ENCODE results near the gene MIOX. TPM values are rescaled to one million over a fixed set of nuclear protein-coding genes. Genes with fewer than 3 reads are reported as not detected.

The MIOX gene
- total RNA-seq, 1 donor from 2014 or later = 0.21 TPM

DNA sequence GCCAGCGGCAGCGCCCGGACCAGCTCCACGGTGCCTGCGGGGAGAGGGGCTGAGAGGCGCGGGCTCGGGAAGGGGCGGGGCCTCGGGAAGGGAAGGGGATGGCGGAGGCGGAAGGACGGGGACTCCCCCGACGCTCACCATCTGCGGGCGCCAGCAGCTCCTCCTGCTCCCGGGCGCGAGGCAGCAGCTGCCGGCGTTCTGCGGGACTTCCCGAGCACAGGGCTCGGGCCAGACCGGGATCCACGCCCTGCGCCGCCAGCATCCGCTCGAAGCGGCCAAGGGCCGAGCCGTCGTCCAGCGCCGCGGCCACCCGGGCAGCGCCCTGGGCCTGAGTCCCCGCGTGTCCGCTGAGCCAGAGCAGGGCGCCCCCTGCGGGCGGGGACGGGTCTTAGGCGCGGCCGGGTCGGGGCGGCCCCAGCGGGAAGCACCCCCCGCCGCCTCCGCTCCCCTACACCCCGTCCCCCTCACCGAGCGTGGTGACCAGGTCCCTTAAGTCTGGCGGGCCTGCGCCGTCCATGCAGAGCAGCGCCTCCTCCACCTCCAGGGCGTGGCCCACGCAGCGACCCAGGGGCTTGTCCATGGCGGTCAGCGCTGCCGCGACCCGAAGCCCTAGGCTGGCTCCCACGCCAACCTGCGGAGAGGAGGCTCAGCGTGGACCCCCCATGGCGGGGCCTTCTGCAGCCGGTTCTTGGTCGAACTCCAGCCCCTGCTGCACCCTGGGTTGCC is 39.6 kb downstream of the MIOX start:
- DNase-seq = peak; percentile 96
- H3K4me3 Mint-ChIP-seq = peak overlapping the region; percentile 90
- H3K36me3 Mint-ChIP-seq (ENCODE audit: low read depth) = peaks cover 35% of the 10 kb centered on the region
- peak overlapping the region; percentile 87 for H3K27ac Mint-ChIP-seq
- H3K27me3 Mint-ChIP-seq = no peaks in the 10 kb centered on the region
- H3K4me1 Mint-ChIP-seq = peaks cover 32% of the 10 kb centered on the region
- intact Hi-C loops (cut with micrococcal nuclease) = loop anchor here (1.0 to 5.0 kb wide), 4 partner anchors 37 to 564 kb away; partner anchors contain the start of genes HDAC10 and PIM3
- no peaks in the 10 kb centered on the region for H3K9me3 Mint-ChIP-seq

DNA sequence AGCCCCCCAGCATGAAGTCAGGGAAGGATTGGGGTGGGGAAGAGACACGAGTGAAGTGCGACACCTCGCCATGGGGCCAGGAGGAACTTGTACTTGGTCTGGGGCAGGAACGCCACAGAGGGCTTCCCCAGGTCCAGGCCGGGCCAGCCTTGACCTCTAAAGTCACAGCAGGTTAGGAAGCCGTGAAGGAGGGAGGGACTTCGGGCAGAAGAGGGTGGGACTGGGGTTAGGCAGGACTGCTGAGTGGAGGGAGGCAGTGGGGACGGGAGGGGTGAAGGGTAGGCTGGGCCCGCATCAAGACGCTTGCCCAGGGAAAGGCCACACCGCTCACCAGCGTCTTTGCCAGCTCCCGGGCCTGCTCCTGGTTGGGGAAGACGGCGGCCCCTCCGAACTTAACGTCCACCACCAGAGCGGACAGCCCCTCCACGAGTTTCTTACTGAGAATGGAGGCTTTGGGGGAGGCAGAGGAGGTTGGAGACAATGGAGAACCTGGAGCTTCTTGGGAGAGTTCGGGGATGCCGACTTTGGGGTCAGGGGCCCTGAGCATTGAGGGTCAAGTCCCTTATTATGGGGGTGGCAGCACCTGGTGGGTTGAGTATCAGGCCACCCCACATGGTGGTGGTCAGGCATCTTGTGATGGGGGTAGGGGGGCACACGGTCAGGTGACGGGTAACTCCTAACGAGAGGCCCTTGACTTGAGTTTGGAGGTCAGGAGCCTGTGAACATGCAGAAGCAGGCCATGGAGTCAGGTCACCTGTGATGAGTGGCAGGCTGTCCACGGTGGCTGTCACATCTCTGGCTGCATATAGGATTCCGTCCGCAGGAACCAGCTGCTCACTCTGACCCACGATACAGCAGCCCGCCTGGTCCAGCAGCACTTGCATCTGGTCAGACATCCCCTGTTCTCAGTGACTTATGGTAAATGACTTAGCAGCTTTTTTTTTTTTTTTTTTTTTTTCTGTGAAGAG is 40.5 kb downstream of the MIOX start:
- Mint-ChIP-seq H3K27ac (peak overlapping the region; percentile 87), H3K9me3 (no peaks in the 10 kb centered on the region), H3K27me3 (no peaks in the 10 kb centered on the region), H3K36me3 (ENCODE audit: low read depth) (peaks cover 35% of the 10 kb centered on the region), H3K4me1 (peaks cover 32% of the 10 kb centered on the region), H3K4me3 (peak overlapping the region; percentile 90)
- DNase-seq = peak; percentile 82
- intact Hi-C loops (cut with micrococcal nuclease) = loop anchor here (1.0 to 5.0 kb wide), 4 partner anchors 36 to 565 kb away; partner anchors contain the start of genes HDAC10 and PIM3

DNA sequence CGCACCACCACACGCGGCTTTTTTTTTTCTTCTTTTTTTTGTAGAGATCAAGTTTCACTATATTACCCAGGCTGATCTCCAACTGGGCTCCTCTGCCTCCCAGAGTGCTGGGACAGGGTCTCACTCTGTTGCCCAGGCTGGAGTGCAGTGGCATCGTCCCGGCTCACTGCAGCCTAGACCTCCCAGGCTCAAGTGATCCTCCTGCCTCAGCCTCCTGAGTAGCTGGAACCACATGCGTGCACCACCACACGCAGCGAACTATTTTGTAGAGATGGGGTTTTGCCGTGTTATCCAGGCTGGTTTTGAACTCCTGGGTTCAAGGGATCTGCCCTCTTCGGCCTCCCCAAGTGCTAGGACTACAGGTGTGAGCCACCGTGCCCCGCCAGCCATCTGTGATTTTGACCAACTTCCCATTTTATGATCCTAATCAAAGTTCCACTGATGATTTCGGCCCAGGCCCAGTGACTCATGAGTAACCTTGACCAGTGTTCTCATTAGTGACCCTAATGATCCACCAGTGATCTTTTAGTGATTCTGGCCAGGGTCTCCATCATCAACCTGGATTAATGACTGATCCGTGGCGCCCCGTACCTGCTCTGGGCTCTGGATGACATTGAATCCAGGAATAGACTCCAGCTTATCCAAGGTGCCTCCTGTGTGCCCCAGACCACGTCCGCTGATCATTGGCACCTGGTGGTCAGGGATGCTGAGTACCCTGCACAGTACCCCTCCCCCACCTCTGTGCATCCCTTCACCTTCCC is 41.4 kb downstream of the MIOX start:
- Mint-ChIP-seq H3K9me3 (no peaks in the 10 kb centered on the region), H3K4me3 (peak overlapping the region; percentile 90), H3K36me3 (ENCODE audit: low read depth) (peaks cover 32% of the 10 kb centered on the region), H3K27ac (peak overlapping the region; percentile 87), H3K27me3 (no peaks in the 10 kb centered on the region), H3K4me1 (peaks cover 39% of the 10 kb centered on the region)
- DNase-seq = peak; percentile 68
- intact Hi-C loops (cut with micrococcal nuclease) = loop anchor here (2.0 to 5.0 kb wide), 3 partner anchors 56 to 566 kb away; partner anchors contain the start of genes HDAC10 and PIM3

DNA sequence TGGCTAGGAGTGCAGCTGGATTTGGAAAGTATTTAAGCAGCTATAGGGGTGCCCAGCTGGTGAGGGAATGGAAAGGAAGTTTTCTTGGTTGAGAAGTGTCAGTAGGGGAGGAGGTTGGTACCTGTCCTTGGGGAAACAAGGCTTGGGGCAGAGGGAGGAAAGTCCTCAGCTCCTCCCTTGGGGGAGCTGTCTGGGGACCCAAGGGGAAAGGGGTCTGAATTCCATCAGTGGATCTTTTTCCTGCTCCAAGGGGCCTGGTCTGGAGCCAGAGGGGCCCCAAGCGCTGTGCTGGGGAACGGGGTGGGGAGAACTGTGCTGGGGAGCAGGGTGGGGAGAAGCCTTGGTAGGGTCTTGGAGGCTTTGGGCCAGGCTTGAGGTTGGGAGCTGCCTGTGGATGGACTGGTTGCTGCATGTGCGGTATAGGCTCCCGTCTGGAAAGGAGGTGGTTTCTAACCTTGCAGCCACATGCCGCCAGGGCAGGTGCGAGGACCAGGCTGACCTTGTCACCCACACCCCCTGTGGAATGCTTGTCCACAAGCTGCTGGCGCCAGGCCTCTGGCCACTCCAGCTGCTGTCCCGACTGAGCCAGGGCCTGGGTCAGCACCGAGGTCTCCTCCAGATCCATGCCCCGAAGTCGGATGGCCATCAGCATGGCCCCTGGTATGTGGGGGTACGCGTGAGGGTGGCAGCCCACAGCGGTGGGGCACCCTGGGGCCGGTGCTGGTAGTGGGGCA is 42.2 kb downstream of the MIOX start:
- Mint-ChIP-seq H3K36me3 (ENCODE audit: low read depth) (peaks cover 27% of the 10 kb centered on the region), H3K4me3 (peak overlapping the region; percentile 90), H3K27ac (peak overlapping the region; percentile 87), H3K27me3 (no peaks in the 10 kb centered on the region), H3K9me3 (no peaks in the 10 kb centered on the region), H3K4me1 (peaks cover 43% of the 10 kb centered on the region)
- intact Hi-C loops (cut with micrococcal nuclease) = loop anchor here (5.0 kb wide), 2 partner anchors 57 to 567 kb away; partner anchors contain the start of gene PIM3
- peak; percentile 70 for DNase-seq

DNA sequence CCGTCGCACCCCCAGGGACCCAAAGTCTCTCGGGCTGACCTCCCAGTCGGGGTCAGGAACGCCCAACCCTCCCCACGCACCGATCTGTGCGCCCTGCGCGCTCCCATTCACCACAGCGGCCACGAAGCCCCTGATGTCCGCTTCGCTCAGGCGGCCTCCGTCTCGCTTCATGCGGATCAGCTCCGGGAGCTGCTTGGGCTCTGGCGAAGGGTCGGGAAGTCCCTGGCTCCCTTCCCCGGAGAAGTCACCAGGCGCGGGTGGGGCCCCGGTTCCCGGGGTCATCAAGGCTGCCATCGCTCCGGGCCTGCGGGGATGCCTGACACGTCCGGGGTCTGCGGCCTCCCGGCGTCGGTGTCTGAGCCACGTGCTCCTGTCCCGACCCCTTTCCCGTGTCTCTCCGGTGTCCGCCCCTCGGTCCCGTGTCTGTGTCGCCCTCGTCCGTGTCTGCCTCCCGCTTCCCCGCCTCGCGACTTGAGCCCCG is 42.8 kb downstream of the MIOX start:
- Mint-ChIP-seq H3K27me3 (no peaks in the 10 kb centered on the region), H3K27ac (peak overlapping the region; percentile 60), H3K36me3 (ENCODE audit: low read depth) (peaks cover 25% of the 10 kb centered on the region), H3K4me3 (peak overlapping the region; percentile 90), H3K9me3 (no peaks in the 10 kb centered on the region), H3K4me1 (peaks cover 47% of the 10 kb centered on the region)
- DNase-seq = no peak
- intact Hi-C loops (cut with micrococcal nuclease) = loop anchor here (5.0 kb wide), 2 partner anchors 57 to 567 kb away; partner anchors contain the start of gene PIM3

DNA sequence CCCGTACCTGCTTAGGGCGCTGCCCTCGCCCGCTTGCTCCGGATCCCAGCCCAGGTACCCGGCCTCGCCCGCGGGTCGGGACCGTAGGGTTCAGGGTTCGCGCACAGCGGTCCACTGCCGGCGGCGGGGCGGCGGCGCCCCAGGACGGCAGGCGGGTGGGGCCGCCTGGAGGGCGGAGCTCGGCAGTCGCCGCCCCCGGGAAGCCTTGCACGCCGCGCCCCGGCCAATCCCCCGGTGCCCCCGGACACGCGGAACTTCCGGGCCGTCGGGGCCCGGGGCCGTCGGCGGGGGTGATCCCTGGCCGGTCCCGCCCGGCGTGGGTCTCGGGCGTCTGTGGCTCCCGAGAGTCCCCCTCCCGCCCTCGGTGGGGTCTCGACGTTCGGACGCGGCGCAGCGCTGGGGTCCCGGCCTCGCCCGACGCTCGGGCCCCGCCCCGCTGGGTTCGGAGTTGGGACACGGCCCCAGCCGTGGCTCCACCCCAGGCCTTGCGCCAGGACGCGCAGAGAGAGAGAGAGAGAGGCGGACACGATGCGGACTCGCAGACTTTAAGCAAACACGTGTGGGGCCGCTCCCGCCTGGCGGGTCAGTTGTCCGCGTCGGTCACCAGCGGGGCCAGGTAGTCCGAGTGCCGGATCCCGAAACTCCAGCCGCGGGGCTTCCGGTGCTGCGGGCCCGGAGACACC is 43.4 kb downstream of the MIOX start, which contains the start of gene TYMP:
Gene TYMP (minus strand): TSS at position 116 of the 683 bp plus-strand sequence. CDS start 303 bp downstream, outside the sequence.
- peak within 1 kb of the TSS; percentile 96 for H3K4me3 Mint-ChIP-seq
- H3K9me3 Mint-ChIP-seq = no peaks in the 10 kb centered on the region
- DNase-seq = peak; percentile 96
- H3K36me3 Mint-ChIP-seq (ENCODE audit: low read depth) = peaks cover 19% of the 10 kb centered on the region
- peaks cover 45% of the 10 kb centered on the region for H3K4me1 Mint-ChIP-seq
- H3K27me3 Mint-ChIP-seq = no peaks in the 10 kb centered on the region
- intact Hi-C loops (cut with micrococcal nuclease) = loop anchor here (2.0 to 5.0 kb wide), 5 partner anchors 15 to 568 kb away; partner anchors contain the start of genes CHKB, KLHDC7B, PIM3 and SYCE3
- peak within 1 kb of the TSS; percentile 100 for H3K27ac Mint-ChIP-seq

DNA sequence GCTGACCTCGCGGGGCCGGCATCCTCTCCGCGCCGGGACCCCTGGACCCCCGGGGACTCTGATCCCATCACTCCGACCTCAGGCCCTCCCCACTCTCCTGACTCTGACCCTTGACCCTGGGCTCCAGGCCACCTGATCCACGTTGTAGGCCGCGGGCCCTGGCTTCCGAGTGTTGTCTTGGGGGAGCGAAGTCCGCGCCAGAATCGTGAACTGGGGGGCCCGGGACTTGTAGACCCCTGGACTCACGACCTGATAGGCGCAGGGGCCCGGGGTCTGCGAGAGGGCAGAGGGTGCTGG is 43.9 kb downstream of the MIOX start:
- Mint-ChIP-seq H3K36me3 (ENCODE audit: low read depth) (peaks cover 19% of the 10 kb centered on the region), H3K27me3 (no peaks in the 10 kb centered on the region), H3K4me1 (peaks cover 47% of the 10 kb centered on the region), H3K9me3 (no peaks in the 10 kb centered on the region), H3K4me3 (peak overlapping the region; percentile 96), H3K27ac (peak overlapping the region; percentile 100)
- intact Hi-C loops (cut with micrococcal nuclease) = loop anchor here (2.0 kb wide), 3 partner anchors 14 to 52 kb away; partner anchors contain the start of genes CHKB, KLHDC7B and SYCE3
- DNase-seq = no peak

DNA sequence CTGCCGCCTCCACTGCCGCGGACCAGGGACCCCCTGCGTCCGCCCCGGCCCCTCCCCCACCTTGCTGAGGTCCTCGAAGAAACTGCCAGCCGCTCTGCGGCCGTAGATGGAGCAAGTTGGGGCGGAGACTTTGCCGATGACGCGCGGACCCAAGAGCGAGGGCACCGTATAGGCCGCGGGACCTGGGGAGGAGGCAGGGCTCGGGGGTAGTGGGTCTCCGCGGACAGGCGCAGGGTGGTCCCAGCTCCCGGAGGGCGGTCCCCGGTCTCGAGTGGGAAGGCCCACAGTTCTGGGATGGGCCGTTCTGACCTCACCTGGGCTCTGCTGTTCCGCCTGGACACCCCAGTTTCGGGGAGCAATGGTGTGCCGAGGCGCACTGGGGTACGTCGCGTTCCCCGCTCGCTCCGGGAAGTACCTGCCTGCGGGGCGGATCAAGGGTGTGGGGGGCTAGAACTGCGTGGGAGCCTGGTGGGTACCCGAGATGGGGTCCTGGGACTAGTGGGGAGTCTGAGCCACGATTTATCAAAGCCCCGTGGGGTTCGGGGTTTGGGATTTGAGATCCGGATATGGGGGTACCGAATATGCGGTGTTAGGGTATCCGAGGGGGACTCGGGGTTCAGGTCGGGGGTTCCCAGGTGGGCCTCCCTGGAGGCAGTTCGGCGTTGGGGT is 44.4 kb downstream of the MIOX start:
- intact Hi-C loops (cut with micrococcal nuclease) = loop anchor here (1.0 to 2.0 kb wide), 6 partner anchors 8 to 90 kb away; partner anchors contain the start of genes CHKB, KLHDC7B, NCAPH2 and SYCE3
- H3K4me1 Mint-ChIP-seq = peaks cover 47% of the 10 kb centered on the region

DNA sequence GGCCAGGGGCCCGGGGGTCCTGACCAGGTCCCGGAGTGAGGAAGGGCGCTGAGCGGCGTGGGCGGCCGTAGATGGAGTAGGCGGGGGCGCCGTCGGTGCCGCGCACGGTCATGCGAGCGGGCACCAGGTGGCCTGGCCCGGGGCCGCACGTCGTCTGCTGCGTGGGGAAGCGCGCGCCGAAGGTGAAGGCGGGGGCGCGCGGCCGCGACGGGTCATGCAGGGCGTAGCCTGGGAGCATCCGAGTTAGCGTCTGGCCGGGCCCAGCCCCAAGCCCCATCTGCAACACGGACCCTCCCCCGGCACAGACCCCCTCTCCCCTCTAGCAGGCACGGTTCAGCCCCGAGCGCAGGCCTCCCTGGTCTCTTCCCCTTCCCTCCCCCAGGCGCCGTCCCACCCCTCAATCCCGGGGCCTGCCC is 44.9 kb downstream of the MIOX start:
- peak; percentile 94 for DNase-seq
- Mint-ChIP-seq H3K4me1 (peaks cover 50% of the 10 kb centered on the region), H3K36me3 (ENCODE audit: low read depth) (peaks cover 19% of the 10 kb centered on the region), H3K27me3 (no peaks in the 10 kb centered on the region), H3K4me3 (peak overlapping the region; percentile 96), H3K27ac (peak overlapping the region; percentile 100), H3K9me3 (no peaks in the 10 kb centered on the region)
- intact Hi-C loops (cut with micrococcal nuclease) = loop anchor here (1.0 to 2.0 kb wide), 6 partner anchors 8 to 90 kb away; partner anchors contain the start of genes CHKB, KLHDC7B, NCAPH2 and SYCE3

More for the DNA sequence above, 44.4 kb downstream of the MIOX start:
- peak; percentile 96 for DNase-seq
- Mint-ChIP-seq H3K4me3 (peak overlapping the region; percentile 96), H3K9me3 (no peaks in the 10 kb centered on the region), H3K27me3 (no peaks in the 10 kb centered on the region), H3K36me3 (ENCODE audit: low read depth) (peaks cover 19% of the 10 kb centered on the region), H3K27ac (peak overlapping the region; percentile 100)

DNA sequence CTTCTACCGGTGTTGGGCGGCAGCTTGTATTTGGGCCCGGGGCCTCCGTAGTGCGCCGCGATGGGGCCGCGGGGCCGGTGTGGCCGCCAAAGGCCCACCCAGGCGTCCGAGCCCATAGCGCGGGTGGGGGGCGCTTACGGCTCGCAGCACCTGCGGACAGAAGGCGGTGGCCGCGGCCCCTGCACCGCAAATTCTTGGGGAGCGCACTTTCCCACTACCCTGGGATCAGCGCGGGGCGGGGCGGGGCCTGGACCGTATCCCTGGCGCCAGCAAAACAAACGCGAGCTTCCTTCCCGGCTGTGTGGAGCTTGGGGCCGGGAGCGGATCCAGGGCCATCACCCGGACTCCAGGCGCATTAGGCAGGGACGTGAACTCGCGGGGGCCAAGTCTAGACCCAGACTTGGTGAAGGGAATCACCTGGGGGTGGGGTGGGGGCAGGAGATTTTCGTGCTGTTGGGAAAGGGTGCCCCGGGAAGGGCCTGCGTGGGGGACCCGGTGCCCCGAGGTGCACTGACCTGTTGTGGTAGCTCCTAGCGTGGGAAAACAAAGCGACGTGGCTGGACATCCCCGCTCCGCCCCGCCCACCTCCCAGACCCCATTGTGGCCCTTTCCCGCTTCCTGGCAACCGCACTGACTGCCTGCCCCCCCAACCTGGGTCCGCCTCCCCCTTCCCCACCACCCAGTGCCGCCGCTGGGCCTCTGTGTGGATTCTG is 45.5 kb downstream of the MIOX start:
- peak overlapping the region; percentile 96 for H3K4me3 Mint-ChIP-seq
- H3K4me1 Mint-ChIP-seq = peaks cover 49% of the 10 kb centered on the region
- intact Hi-C loops (cut with micrococcal nuclease) = loop anchor here (1.0 to 2.0 kb wide), 6 partner anchors 7 to 89 kb away; partner anchors contain the start of genes CHKB, KLHDC7B, NCAPH2 and SYCE3
- H3K9me3 Mint-ChIP-seq = no peaks in the 10 kb centered on the region
- H3K36me3 Mint-ChIP-seq (ENCODE audit: low read depth) = peaks cover 19% of the 10 kb centered on the region
- H3K27ac Mint-ChIP-seq = peak overlapping the region; percentile 100
- no peak for DNase-seq
- H3K27me3 Mint-ChIP-seq = no peaks in the 10 kb centered on the region
